T-helper 22 cell (primary cell): ENCODE measurements around the gene LMAN2L.
"Not testable (repeated sequence)": the region's sequence is repeated elsewhere in the genome, so short reads cannot be mapped to it uniquely, and the experiment has no call there.

ENCODE experiments used
- DNase-seq: peaks from one replicate; pipeline ENCODE4 v3.0.0-alpha.2; 2020; ENCODE audit warnings: low read depth

Gene LMAN2L

DNA sequence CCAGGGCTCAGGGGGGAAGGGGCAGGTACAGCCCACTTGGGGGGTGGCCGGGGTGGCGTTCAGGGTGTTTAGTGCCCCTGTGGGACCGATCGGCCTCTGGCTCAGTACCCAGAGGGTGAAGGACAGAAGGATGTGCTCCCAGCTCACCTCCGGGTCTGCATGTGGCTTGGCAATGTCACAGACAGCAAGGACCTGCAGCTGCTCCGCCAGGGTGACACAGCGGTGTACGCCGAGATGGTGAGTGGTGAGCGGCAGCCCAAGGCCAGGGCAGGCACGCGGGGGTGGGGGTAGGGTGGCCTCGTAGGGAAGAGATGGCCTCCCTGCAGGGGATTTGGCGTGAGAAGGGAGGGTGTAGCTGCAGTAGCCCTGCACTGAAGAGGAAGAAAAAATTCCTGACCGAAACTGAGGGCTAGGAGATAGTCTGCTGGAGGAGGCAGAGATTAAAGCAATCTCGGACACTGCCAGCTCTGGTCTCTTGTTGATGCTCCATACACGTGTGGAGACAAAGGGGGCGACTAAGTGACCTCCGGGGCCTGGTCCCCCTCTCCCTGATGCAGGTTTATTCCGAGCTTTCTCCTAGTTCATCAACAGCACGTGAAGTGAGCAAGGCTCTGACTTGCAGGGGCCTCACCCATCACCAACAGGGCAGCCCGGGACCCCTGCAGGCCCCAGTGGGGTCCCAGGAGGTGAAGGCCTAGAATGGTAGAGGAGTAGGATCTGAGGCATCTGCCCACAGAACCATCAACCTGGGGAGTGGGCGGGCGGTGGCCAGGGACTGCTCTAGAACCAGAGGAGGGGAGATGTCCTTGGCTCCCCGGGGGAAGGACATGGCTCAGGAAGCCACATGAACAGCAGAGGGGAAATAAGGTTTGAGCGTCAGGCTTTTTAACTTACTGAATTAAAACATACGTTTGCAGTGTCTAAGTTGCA lies 51.9 kb downstream of the LMAN2L start:
- DNase-seq = no peak

DNA sequence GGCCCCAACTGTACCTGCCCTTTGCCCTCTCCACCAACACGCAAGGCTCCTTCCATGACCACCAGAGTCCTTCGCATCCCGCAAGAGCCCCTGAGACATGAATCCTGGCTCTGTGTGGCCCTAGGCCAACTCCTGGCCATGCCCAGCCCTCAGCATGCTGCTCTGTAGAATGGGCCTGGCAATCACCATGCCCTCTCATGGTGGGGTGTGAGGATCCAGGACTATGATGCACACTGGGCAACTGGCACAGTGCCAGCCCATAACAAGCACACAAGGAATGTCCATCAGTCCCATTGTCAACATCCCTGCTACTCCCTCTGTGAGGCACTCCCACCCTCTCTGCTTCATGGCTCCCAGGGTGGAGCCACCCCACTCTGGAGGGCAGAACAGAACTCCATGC lies 52.6 kb downstream of the LMAN2L start:
- DNase-seq = no peak

DNA sequence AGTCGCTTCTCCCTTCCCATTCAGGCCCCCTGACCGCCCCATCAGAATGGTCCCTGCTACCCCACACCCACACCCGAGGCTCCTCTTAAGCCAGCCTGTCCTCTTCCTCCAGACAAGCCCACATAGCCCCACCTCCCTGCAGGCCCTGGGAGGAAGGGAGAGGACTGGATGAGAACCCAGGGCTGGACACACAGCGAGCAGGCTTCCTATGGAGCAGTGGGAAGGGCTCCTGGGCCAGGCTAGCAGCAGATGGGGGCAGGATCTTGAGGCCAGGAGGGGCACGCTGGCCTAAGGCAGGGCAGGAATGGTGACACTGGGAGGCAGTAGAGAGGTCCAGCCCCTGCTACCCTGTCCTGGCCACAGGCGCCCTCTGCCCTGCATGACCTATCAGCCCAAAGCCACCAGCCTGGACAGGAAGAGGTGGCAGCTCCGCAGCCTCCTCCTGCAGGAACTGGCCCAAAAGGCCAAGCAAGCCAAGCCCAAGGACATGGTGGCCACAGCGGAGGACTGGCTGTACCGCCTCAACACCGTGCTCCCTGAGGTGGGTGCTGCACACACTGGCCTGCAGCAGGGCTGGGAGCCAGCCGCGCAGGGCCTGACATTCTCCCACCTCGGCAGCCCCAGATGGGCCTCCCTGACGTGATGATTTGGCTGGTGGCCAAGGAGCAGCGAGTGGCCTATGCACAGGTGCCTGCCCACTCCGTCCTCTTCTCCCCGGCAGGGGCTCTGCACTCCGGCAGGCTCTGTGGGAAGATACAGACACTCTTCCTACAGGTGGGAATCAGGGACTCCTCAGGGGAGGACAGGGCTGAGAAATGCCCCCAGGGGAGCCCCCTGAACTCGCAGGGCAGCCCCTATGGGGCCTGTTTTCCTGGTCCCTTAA lies 54.0 kb downstream of the LMAN2L start:
- DNase-seq = no peak

DNA sequence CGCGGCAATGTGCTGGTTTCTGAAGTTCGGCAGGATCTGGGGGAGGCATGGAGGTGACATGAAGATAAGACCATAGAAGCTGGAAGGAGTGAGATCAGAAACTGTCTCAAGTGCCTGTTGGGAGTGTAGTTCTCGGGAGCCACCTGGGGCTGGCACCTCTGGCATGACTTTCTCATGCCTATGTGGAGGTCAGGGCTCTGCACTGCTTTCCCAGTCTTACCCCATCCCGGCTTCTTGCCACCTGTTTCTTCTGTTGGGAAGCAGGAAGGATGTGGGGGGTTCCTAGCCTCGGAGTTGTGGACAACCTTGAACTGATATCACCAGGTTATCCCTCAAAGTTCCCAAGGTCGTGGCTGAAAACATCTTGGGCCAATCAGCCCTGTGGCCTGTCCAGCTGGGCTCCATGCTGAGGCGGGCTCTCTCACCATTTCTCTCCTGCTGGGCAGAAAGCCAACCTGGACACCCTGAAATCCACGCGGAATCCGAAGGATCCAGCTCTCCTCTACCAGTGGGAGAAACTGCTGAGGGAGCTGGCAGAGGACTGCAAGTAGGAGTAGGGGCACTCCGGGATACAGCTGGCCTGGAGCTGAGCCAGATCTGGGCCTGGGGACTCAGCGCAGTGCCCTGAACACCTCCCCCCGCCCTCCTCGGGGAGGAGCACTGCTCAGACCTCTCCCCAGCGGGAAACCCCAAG lies 54.8 kb downstream of the LMAN2L start:
- DNase-seq = no peak

GRCh38 chr2:96683972-96684820 lies 55.7 kb downstream of the LMAN2L start:
- no peak for DNase-seq

DNA sequence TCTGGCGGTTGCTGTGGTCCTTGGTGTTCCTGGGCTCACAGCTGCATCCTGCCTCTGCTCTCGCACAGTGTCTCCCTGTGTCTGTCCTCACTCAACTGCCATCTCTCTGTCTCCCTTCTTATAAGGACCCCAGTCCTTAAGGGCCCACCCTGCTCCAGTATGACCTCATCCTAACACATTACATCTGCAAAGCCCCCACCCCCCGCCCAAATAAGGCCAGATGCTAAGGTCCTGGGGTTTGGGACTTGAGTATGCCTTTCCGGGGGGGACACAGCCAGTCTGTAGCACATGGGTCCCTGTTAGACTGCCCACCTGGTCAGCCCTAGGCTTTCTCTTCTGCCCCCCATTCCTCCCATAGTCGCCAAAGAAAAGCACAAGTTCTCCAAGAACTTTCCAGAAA lies 56.6 kb downstream of the LMAN2L start:
- DNase-seq = no peak

DNA sequence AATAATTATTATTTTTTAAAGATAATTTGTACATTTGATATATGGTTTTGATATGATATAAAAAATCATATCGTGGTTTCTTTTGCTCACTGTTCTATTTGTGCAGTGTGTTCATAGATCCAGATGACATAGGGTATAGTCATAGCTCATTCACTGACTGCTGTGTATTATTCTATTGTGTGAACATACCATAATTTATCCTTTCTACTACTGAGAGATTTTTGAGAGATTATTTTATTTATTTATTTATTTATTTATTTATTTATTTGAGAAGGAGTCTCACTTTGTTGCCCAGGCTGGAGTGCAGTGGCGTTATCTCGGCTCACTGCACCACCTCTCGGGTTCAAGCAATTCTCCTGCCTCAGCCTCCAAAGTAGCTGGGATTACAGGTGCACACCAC lies 58.3 kb downstream of the LMAN2L start:
- no peak for DNase-seq

DNA sequence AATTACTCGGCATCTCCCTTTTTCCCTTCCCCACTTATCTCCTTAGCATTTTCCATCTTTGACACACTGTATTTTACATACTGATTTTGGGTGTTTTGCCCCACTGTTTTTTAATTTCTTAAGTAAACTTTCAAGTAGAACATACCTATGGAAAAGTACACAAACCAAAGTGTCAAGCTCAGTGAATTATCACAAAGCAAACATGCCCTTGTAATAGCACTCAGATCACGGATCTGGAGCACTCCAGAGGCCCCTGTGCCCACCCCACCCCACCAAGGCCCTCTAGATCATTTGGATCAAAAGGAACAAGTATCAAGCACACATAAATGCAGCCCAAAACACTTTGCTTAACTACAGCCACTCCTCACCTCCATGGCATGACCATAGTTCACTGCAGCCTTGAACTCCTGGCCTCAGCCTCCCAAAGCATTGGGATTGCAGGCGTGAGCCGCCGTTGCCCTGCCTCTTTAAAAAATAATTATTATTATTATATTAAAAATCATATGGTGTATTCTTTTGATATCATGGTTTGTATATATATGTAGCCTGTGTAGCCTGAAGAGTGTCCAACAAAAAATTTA lies 59.2 kb downstream of the LMAN2L start:
- no peak for DNase-seq

DNA sequence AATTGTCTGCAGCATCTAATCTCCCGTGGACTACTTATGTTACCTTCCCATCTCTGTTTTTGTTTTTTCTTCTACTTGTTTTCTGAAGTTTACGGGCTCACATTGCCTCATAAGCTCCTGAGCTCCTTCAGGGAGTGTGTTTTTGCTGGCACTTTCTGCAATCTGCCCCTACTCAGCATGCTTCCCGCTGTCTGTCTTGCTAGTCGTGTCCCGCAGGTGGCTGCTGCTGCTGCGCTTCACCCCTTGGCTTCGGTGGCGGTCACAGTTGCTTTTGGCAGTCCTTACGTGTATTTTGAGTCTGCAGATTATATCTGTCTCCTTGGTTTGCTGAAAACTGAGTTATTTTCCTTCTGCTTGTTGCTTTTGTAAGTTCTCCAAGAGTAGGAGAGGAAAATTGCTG lies 60.0 kb downstream of the LMAN2L start:
- DNase-seq = no peak

GRCh38 chr2:96669539-96670215 lies 70.2 kb downstream of the LMAN2L start:
- no peak for DNase-seq

GRCh38 chr2:96668771-96669170 lies 71.1 kb downstream of the LMAN2L start:
- DNase-seq = no peak

DNA sequence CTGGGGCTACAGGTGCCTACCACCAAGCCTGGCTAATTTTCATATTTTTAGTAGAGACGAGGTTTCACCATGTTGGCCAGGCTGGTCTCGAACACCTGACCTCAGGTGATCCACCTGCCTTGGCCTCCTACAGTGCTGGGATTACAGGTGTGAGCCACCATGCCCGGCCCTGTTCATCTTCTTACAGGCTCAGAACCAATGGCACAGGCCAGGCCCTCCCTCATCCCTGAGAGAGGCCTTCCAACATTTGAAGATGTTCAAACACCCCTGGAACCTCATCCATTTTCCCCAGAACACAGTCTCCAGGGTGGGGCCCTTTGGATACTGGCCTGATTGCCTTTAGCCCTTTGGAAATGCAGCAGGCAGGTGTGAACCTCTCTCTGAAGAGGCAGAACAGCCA lies 74.1 kb downstream of the LMAN2L start:
- DNase-seq = not testable (repeated sequence)

DNA sequence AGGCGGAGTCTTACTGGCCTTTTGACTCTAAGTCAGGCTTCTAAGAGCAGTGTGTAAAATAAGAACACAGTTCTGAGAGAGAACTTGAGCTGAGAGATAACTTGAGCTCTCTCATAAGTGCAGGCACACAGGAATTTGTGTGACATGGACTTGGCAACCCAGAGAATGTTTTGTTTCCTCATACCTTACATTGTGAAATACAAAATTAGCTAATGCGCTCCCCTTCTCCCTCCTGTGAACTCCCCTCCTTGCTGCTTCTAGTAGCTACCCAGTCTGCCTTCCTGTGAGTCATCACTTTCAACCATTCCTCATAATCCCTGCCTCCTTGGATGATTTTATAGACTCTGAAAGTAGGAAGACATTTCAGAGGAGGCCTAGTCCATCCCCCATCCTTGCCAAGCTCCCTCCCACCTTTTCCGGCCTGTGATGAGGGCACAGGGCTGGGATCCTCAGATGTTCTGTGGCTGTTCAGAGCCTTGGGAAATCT lies 74.7 kb downstream of the LMAN2L start:
- DNase-seq = no peak

GRCh38 chr2:96664366-96664925 lies 75.4 kb downstream of the LMAN2L start:
- DNase-seq = no peak

GRCh38 chr2:96663829-96664228 lies 76.0 kb downstream of the LMAN2L start:
- DNase-seq = no peak

GRCh38 chr2:96663177-96663576 lies 76.7 kb downstream of the LMAN2L start:
- DNase-seq = no peak

- DNase-seq = no peak
Measured at GRCh38 chr2:96662360-96662759, 77.5 kb downstream of the LMAN2L start.

DNA sequence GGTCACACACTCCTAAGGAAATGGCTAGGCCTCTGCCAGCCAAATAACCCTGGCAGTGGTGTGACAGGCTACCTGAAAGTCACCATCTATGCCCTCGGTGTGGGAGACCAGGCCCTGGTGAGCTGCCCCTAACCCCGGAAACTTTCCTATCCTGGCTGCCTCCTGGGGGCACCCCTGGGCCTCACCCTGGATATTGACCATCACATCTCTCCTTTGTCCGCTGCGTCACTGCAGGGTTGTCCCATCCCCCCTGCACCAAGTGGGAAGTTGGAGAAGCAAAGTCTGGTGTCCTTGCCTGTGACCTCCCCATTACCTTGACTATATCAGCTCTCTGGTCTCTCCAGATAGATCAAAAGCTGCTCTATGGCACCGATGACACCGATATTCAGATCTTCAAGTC lies 78.5 kb downstream of the LMAN2L start:
- DNase-seq = no peak

DNA sequence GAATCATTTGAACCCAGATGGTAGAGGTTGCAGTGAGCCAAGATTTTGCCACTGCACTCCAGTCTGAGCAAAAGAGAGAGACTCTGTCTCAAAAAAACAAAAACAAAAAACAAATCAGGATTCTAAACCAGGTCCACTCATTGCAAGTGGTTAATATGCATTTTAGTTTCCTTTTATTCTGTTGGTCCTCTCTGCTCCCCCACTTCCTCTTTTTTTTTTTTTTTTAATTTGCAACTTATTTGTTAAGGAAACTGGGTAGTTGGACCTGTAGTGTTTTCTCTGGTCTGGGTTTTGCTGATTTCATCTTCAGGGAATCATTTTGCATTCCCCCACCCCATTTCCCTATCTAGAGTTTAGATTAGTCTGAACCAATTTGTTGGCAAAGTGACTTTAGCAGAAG lies 83.3 kb downstream of the LMAN2L start:
- DNase-seq = no peak
